Psoas muscle (tissue), 8 donors: Measurements from ENCODE around the gene BCL2L11. TPM values are rescaled to one million over a fixed set of nuclear protein-coding genes. Genes with fewer than 3 reads are reported as not detected.

Experiments
- ATAC-seq, 4 donors: fragments of 200-7000 bp; cut with Tn5 transposase; one replicate each; pipeline ENCODE4 v1.9.1; 2020; ENCODE audit warnings: moderate library complexity in 3 of 4, mild to moderate bottlenecking in 2 of 4
- DNase-seq, 2 donors: peaks; one replicate each; pipeline ENCODE4 v3.0.0-alpha.2; 2020
- H3K27ac ChIP-seq: fragments of 200-600 bp; one replicate; pipeline ENCODE4 v1.8.0; 2022
- H3K27me3 ChIP-seq, 3 donors: fragments of 200-600 bp in 1 of 3; one replicate each; pipeline versions ENCODE4 v1.6.1 to v1.8.0; 2013 to 2022; ENCODE audit warnings: low read length in 2 of 3, mild to moderate bottlenecking in 2 of 3, moderate library complexity in 1 of 3; ENCODE audit not compliant: insufficient read depth in 3 of 3
- H3K36me3 ChIP-seq, 2 donors: fragments of 200-600 bp in 1 of 2; one replicate each; pipeline versions ENCODE4 v1.6.1 to v1.8.0; 2013 to 2022; ENCODE audit warnings: low read depth in 1 of 2, mild to moderate bottlenecking in 1 of 2, moderate library complexity in 1 of 2; ENCODE audit not compliant: insufficient read depth in 1 of 2
- H3K4me1 ChIP-seq: fragments of 200-600 bp; one replicate; pipeline ENCODE4 v1.8.0; 2022
- H3K4me3 ChIP-seq: fragments of 200-600 bp; one replicate; pipeline ENCODE4 v1.8.0; 2022; ENCODE audit warnings: mild to moderate bottlenecking
- H3K9me3 ChIP-seq: fragments of 200-600 bp; one replicate; pipeline ENCODE4 v1.8.0; 2022
- CTCF ChIP-seq: fragments of 200-600 bp; IDR thresholded peaks from one replicate; pipeline ENCODE4 v1.8.0; 2022; ENCODE audit warnings: antibody characterized with exemption
- WGBS, 3 donors: extraction: QIAGEN DNeasy Blood & Tissue Kit; methylation state at CpG; one replicate each; pipeline versions ENCODE4 v1.1.6 to v1.1.7; 2013; 5-methylcytosine and 5-hydroxymethylcytosine counted together
- intact Hi-C, 2 donors: fragments of 100-400 bp; cut with DNase I; formaldehyde crosslinking; loops; one replicate each; pipeline versions ENCODE4 v1.11.0 to v1.14.2; 2022
- polyA plus RNA-seq, 3 donors: library from polyadenylated mRNA; stranded (reverse); fragments of 200-250 nt; gene quantifications; one replicate each; pipeline ENCODE4 v1.2.3, GENCODE V29; 2013
- total RNA-seq, 4 donors: library from RNA; stranded (reverse); fragmentation: NEBNext Ultra II Directional in 2 of 4; extraction: Animal tissue kit (Norgen Biotek cat#: 25700) in 2 of 4; gene quantifications; one replicate each; pipeline versions ENCODE4 v1.2.1 to v1.2.4, GENCODE V29; 2021 to 2023
- donor health status: healthy with polysubstance abuse.
- donor health status: DM: no; HTN: no; CAD: no; lungs with moderate emphysema.
- donor health status: Bipolar disorder and iron deficiency.
- donor health status: healthy.
- donor health status: DM: yes; HTN: yes; CAD: no.
- donor health status: DM: no; HTN: no; CAD: no.
- donor health status: DM: no; HTN: no; CAD: no.
- donor health status: DM: yes; HTN: yes; CAD: no.

BCL2L11 gene
- total and polyA plus RNA-seq, 7 donors: 2.5 to 25.4 (median 8.2) TPM

GRCh38 chr2:111100765-111101162 lies 19.9 kb upstream of the BCL2L11 start:
- Histone ChIP-seq H3K9me3 (no peaks in the 10 kb centered on the region), H3K4me1 (no peaks in the 10 kb centered on the region), H3K36me3 (no peaks in the 10 kb centered on the region), H3K4me3 (no peak overlapping the region), H3K27me3 (no peaks in the 10 kb centered on the region), H3K27ac (no peak overlapping the region)
- ATAC-seq (peak in 3 of 4 donors; percentile 32 to 69 (median 53)), DNase-seq (no peak)
- no peak for TF ChIP-seq CTCF
- 83 to 89% (median 84%) methylated on average over 5 of the region's 5 CpGs for WGBS, 3 donors
- intact Hi-C loops: no loop called here

GRCh38 chr2:111101592-111101991 lies 19.1 kb upstream of the BCL2L11 start:
- no peak for ATAC-seq
- intact Hi-C loops: no loop called here
- H3K4me3 ChIP-seq: no peak overlapping the region
- no peaks in the 10 kb centered on the region for H3K4me1 ChIP-seq
- 79 to 87% (median 79%) methylated on average over 2 of the region's 2 CpGs for WGBS, 3 donors
- TF ChIP-seq CTCF: no peak
- DNase-seq: no peak
- no peaks in the 10 kb centered on the region for H3K36me3 ChIP-seq
- no peaks in the 10 kb centered on the region for H3K27me3 ChIP-seq
- H3K27ac ChIP-seq: no peak overlapping the region
- H3K9me3 ChIP-seq: no peaks in the 10 kb centered on the region

- no peaks in the 10 kb centered on the region for H3K36me3 ChIP-seq
- intact Hi-C loops: no loop called here
- DNase-seq (no peak), ATAC-seq (peak in 1 of 4 donors; percentile 40)
- 28 to 44% (median 33%) methylated on average over 2 of the region's 2 CpGs for WGBS, 3 donors
- no peaks in the 10 kb centered on the region for H3K9me3 ChIP-seq
- H3K27me3 ChIP-seq: no peaks in the 10 kb centered on the region
- H3K4me1 ChIP-seq: no peaks in the 10 kb centered on the region
- TF ChIP-seq CTCF: no peak
- H3K27ac ChIP-seq: no peak overlapping the region
- H3K4me3 ChIP-seq: no peak overlapping the region
Measured at GRCh38 chr2:111102216-111102615, 18.5 kb upstream of the BCL2L11 start.

GRCh38 chr2:111105926-111106325 lies 14.8 kb upstream of the BCL2L11 start:
- no peak overlapping the region for H3K4me3 ChIP-seq
- no peaks in the 10 kb centered on the region for H3K36me3 ChIP-seq
- no peaks in the 10 kb centered on the region for H3K27me3 ChIP-seq
- H3K9me3 ChIP-seq: no peaks in the 10 kb centered on the region
- 57 to 80% (median 63%) methylated on average over 2 of the region's 2 CpGs for WGBS, 3 donors
- H3K4me1 ChIP-seq: no peaks in the 10 kb centered on the region
- no peak overlapping the region for H3K27ac ChIP-seq
- no peak for TF ChIP-seq CTCF
- ATAC-seq (no peak), DNase-seq (no peak)
- intact Hi-C loops: no loop called here

GRCh38 chr2:111106706-111107105 lies 14.0 kb upstream of the BCL2L11 start:
- no peaks in the 10 kb centered on the region for H3K36me3 ChIP-seq
- no peak overlapping the region for H3K4me3 ChIP-seq
- H3K4me1 ChIP-seq: no peaks in the 10 kb centered on the region
- 93 to 98% (median 96%) methylated on average over 5 of the region's 5 CpGs for WGBS, 3 donors
- H3K9me3 ChIP-seq: no peaks in the 10 kb centered on the region
- DNase-seq (no peak), ATAC-seq (no peak)
- TF ChIP-seq CTCF: no peak
- peaks cover 0 to 4% (median 0%) of the 10 kb centered on the region in 3 donors for H3K27me3 ChIP-seq
- no peak overlapping the region for H3K27ac ChIP-seq
- intact Hi-C loops: no loop called here
